GM10248 (cell line): ENCODE measurements around the gene FBXO27.

ENCODE experiments used
- CTCF ChIA-PET: fragments of 300-600 bp; sonication (Branson Sonifier 250); formaldehyde crosslinking; extraction: SDS; loops from one replicate; lab custom pipeline; 2021; ENCODE audit warnings: antibody characterized with exemption; lab: Yijun Ruan, JAX
- POLR2A ChIA-PET: fragments of 350-650 bp; sonication (Branson Sonifier 250); formaldehyde crosslinking; extraction: SDS; loops from one replicate; lab custom pipeline; 2020; ENCODE audit warnings: antibody characterized with exemption; lab: Yijun Ruan, JAX
- DNase-seq: peaks from one replicate; pipeline ENCODE4 v3.0.0; 2012; ENCODE audit errors: extremely low spot score
- CTCF ChIP-seq: IDR thresholded peaks from 2 replicates; pipeline ENCODE4 v1.5.1; 2012; ENCODE audit warnings: mild to moderate bottlenecking, low read depth; ENCODE audit errors: extremely low read depth, missing control alignments, control extremely low read depth

FBXO27 gene

GRCh38 chr19:38975214-38975860 is 57.0 kb downstream of the FBXO27 start, which contains the start of gene FBXO17:
Gene FBXO17, minus strand, starts transcription at chr19:38975742. Its CDS starts 25,423 bp downstream, at chr19:38950319.
- ChIA-PET CTCF (interaction anchor here (0.7 to 2.6 kb wide), 9 partner anchors 8 to 572 kb away, joined by 3 to 20 read pairs (median 4); partner anchors contain the start of gene FAM98C), POLR2A (no interaction called here)
- peak; percentile 49 for DNase-seq
- no peak for TF ChIP-seq CTCF

GRCh38 chr19:38974624-38975213 is 57.6 kb downstream of the FBXO27 start:
- no peak for TF ChIP-seq CTCF
- POLR2A ChIA-PET = no interaction called here
- no peak for DNase-seq
- CTCF ChIA-PET = interaction anchor here (0.8 kb wide), 1 partner anchor 13 kb away, joined by 3 read pairs; no protein-coding TSS in a partner anchor
